HCT116 (cell line): ENCODE data around the gene IGSF21. TPM values are rescaled to one million over a fixed set of nuclear protein-coding genes. Genes with fewer than 3 reads are reported as not detected.

ENCODE experiments used
- ATAC-seq: fragments of 200-7000 bp; cut with Tn5 transposase; 2 replicates; pipeline ENCODE4 v1.9.1; 2020; ENCODE audit warnings: mild to moderate bottlenecking, moderate library complexity
- BruUV-seq: library from RNA; stranded (reverse); fragments of 400-500 nt; replicated peaks from 2 replicates; lab custom pipeline; 2021; lab: Mats Ljungman, UMichigan
- CTCF ChIA-PET: fragments of 300-600 bp; sonication (Branson Sonifier 250); formaldehyde crosslinking; loops from one replicate; lab custom pipeline; 2021; ENCODE audit warnings: antibody characterized with exemption; lab: Charles Lee
- POLR2A ChIA-PET: fragments of 300-600, 350-600 bp; sonication (Branson Sonifier 250); formaldehyde crosslinking; loops from one replicate; lab custom pipeline; 2021; ENCODE audit warnings: antibody characterized with exemption; lab: Charles Lee
- RAD21 ChIA-PET, 2 experiments: fragments of 300-600 bp; sonication (Branson Sonifier 250); formaldehyde crosslinking; loops; one replicate each; lab custom pipeline; 2023; ENCODE audit warnings: low total read pairs in 2 of 2; ENCODE audit not compliant: uncharacterized antibody in 2 of 2, unreplicated experiment in 2 of 2, low non-redundant PET in 1 of 2; lab: Charles Lee
- DNase-seq: peaks from one replicate; pipeline ENCODE4 v3.0.0-alpha.2; 2010; ENCODE audit warnings: low read depth, low spot score
- H2AFZ ChIP-seq: fragments of 200-600 bp; shearing (Covaris generic), sonication (generic); 2 replicates; pipeline ENCODE4 v1.6.1; 2017; ENCODE audit warnings: low read depth, mixed run types, mixed read lengths, antibody characterized with exemption, low read length; ENCODE audit not compliant: poor library complexity, severe bottlenecking
- H3K27ac ChIP-seq: 2 replicates; pipeline ENCODE4 v1.5.1; 2012; ENCODE audit warnings: low read depth, low read length
- H3K27me3 ChIP-seq: fragments of 200-600 bp; sonication (generic); 2 replicates; pipeline ENCODE4 v1.6.1; 2016; ENCODE audit warnings: mixed run types, low read length, mixed read lengths; ENCODE audit not compliant: insufficient read depth
- H3K36me3 ChIP-seq, 2 experiments: fragments of 200-500 bp in 1 of 2; fragments of 200-600 bp in 1 of 2; sonication (Bioruptor generic) in 1 of 2; sonication (generic) in 1 of 2; 2 replicates each; pipeline versions ENCODE4 v1.5.1 to v1.6.1; 2014 to 2016; ENCODE audit warnings: low read length in 2 of 2, inconsistent platforms in 1 of 2, mixed read lengths in 1 of 2, mixed run types in 1 of 2; ENCODE audit not compliant: insufficient read depth in 2 of 2, control insufficient read depth in 1 of 2
- H3K4me1 ChIP-seq, 2 experiments: fragments of 200-600 bp in 1 of 2; sonication (generic) in 1 of 2; 2 replicates each; pipeline versions ENCODE4 v1.5.1 to v1.6.1; 2012 to 2017; ENCODE audit warnings: low read length in 2 of 2, inconsistent platforms in 1 of 2, mild to moderate bottlenecking in 1 of 2, mixed read lengths in 1 of 2, mixed run types in 1 of 2, moderate library complexity in 1 of 2; ENCODE audit not compliant: insufficient read depth in 2 of 2, control insufficient read depth in 1 of 2
- H3K4me2 ChIP-seq: fragments of 200-600 bp; sonication (generic); 2 replicates; pipeline ENCODE4 v1.6.1; 2017; ENCODE audit warnings: mixed run types, low read length, mixed read lengths
- H3K4me3 ChIP-seq, 2 experiments: fragments of 200-600 bp in 1 of 2; sonication (generic) in 1 of 2; replicated peaks in 1 of 2; 2 replicates each; pipeline ENCODE4 v1.5.1; 2011 to 2016; ENCODE audit warnings: low read length in 2 of 2, control low read depth in 1 of 2, low read depth in 1 of 2, mild to moderate bottlenecking in 1 of 2, mixed read lengths in 1 of 2, mixed run types in 1 of 2
- H3K79me2 ChIP-seq: fragments of 200-600 bp; sonication (generic); 2 replicates; pipeline ENCODE4 v1.6.1; 2017; ENCODE audit warnings: mild to moderate bottlenecking, mixed run types, low read length, moderate library complexity, mixed read lengths; ENCODE audit not compliant: insufficient read depth
- H3K9ac ChIP-seq: fragments of 200-600 bp; sonication (generic); 2 replicates; pipeline ENCODE4 v1.6.1; 2016; ENCODE audit warnings: low read length, mixed read lengths
- H3K9me2 ChIP-seq: fragments of 200-600 bp; sonication (generic), shearing (Covaris generic); 2 replicates; pipeline ENCODE4 v1.6.1; 2017; ENCODE audit warnings: mixed run types, mild to moderate bottlenecking, moderate library complexity; ENCODE audit not compliant: insufficient read depth
- H3K9me3 ChIP-seq, 2 experiments: fragments of 200-500 bp in 1 of 2; fragments of 200-600 bp in 1 of 2; sonication (Bioruptor generic) in 1 of 2; sonication (generic) in 1 of 2; 2 replicates each; pipeline ENCODE4 v1.6.1; 2014 to 2017; ENCODE audit warnings: low read length in 2 of 2, mixed read lengths in 2 of 2, inconsistent platforms in 1 of 2, low read depth in 1 of 2, mild to moderate bottlenecking in 1 of 2, mixed run types in 1 of 2, moderate library complexity in 1 of 2; ENCODE audit not compliant: control insufficient read depth in 1 of 2, insufficient read depth in 1 of 2
- H4K20me1 ChIP-seq: fragments of 200-600 bp; sonication (generic), shearing (Covaris generic); 2 replicates; pipeline ENCODE4 v1.6.1; 2017; ENCODE audit warnings: mixed run types, mild to moderate bottlenecking, moderate library complexity; ENCODE audit not compliant: insufficient read depth
- EGR1 ChIP-seq: IDR thresholded peaks from 2 replicates; pipeline ENCODE4 v1.6.1; 2012; ENCODE audit warnings: low read depth
- ELF1 ChIP-seq: IDR thresholded peaks from 2 replicates; pipeline ENCODE4 v1.6.1; 2012; ENCODE audit warnings: low read depth, borderline replicate concordance
- EZH2 ChIP-seq: fragments of 200-600 bp; sonication (generic); IDR thresholded peaks from 2 replicates; pipeline ENCODE4 v1.6.1; 2017; ENCODE audit warnings: antibody characterized with exemption, mixed run types
- EZH2phosphoT487 ChIP-seq: fragments of 200-600 bp; IDR thresholded peaks from 2 replicates; pipeline ENCODE4 v1.6.1; 2018; ENCODE audit warnings: antibody characterized with exemption, borderline replicate concordance
- FOSL1 ChIP-seq: IDR thresholded peaks from 2 replicates; pipeline ENCODE4 v1.6.1; 2012; ENCODE audit warnings: low read depth
- POLR2AphosphoS5 ChIP-seq: IDR thresholded peaks from 2 replicates; pipeline ENCODE4 v1.6.1; 2011; ENCODE audit warnings: mild to moderate bottlenecking, low read depth, low read length, moderate library complexity
- SP1 ChIP-seq: IDR thresholded peaks from 2 replicates; pipeline ENCODE4 v1.6.1; 2012; ENCODE audit warnings: low read depth
- TCF7L2 ChIP-seq: IDR thresholded peaks from 2 replicates; pipeline ENCODE4 v1.7.0; 2011; ENCODE audit warnings: borderline replicate concordance, inconsistent platforms; ENCODE audit not compliant: insufficient read depth, insufficient read length; ENCODE audit errors: extremely low read depth
- YY1 ChIP-seq: IDR thresholded peaks from 2 replicates; pipeline ENCODE4 v1.6.1; 2011; ENCODE audit warnings: low read length, low read depth, moderate library complexity, mild to moderate bottlenecking; ENCODE audit not compliant: insufficient replicate concordance; ENCODE audit errors: extremely low read depth
- ZFX ChIP-seq: fragments of 450-650 bp; IDR thresholded peaks from 2 replicates; pipeline ENCODE4 v1.6.1; 2017
- ZNF274 ChIP-seq: fragments of 200-500 bp; sonication (Bioruptor generic); IDR thresholded peaks from 2 replicates; pipeline ENCODE4 v1.6.1; 2014; ENCODE audit warnings: mild to moderate bottlenecking, low read depth, low read length, inconsistent platforms
- intact Hi-C: fragments of 100-400 bp; cut with micrococcal nuclease; formaldehyde crosslinking; loops from 2 replicates; pipeline ENCODE4 v1.10.0; 2022
- total RNA-seq: library from RNA; stranded (reverse); gene quantifications from one replicate; pipeline ENCODE4 v1.2.1, GENCODE V29; 2021; ENCODE audit not compliant: unreplicated experiment
- TF ChIP-seq, protein P1 (sequence below), 3 experiments: fragments of 200-600 bp in 1 of 3; sonication (generic) in 1 of 3; IDR thresholded peaks in 2 of 3; conservative IDR thresholded peaks in 1 of 3; 2 replicates each; pipeline ENCODE4 v1.5.1; 2012 to 2017; ENCODE audit warnings: low read depth in 2 of 3, low read length in 2 of 3, antibody characterized with exemption in 1 of 3, borderline replicate concordance in 1 of 3, control low read depth in 1 of 3, mild to moderate bottlenecking in 1 of 3, mixed read lengths in 1 of 3, mixed run types in 1 of 3, moderate library complexity in 1 of 3; ENCODE audit not compliant: insufficient read depth in 1 of 3
- TF ChIP-seq, protein P2 (sequence below): IDR thresholded peaks from 2 replicates; pipeline ENCODE4 v1.6.1; 2012
- TF ChIP-seq, protein P3 (sequence below): IDR thresholded peaks from 2 replicates; pipeline ENCODE4 v1.6.1; 2012

The IGSF21 gene
- total RNA-seq, 1 experiment from 2014 or later: not detected

DNA sequence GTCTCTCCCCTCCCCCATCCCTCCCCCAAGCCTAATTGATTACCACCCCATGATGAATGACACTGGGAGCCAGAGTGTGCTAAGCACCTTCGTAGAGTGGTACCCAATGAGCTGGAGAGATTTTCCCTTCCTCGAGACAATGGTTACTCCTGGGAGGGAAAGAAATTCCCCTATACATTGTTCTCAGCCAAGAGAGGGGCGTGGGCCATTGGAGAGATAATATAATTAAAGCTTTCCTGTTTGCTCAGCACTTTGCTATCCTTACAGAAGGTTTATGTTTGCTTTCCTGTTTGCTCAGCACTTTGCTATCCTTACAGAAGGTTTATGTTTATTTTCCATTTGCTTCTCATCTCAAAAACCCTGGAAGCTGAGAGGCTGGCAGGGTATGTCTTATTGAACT is 247.0 kb downstream of the IGSF21 start (continued):
- no peak for TF ChIP-seq POLR2AphosphoS5
- TF ChIP-seq FOSL1: no peak
- no peak for TF ChIP-seq YY1
- TF ChIP-seq, protein P1, sequence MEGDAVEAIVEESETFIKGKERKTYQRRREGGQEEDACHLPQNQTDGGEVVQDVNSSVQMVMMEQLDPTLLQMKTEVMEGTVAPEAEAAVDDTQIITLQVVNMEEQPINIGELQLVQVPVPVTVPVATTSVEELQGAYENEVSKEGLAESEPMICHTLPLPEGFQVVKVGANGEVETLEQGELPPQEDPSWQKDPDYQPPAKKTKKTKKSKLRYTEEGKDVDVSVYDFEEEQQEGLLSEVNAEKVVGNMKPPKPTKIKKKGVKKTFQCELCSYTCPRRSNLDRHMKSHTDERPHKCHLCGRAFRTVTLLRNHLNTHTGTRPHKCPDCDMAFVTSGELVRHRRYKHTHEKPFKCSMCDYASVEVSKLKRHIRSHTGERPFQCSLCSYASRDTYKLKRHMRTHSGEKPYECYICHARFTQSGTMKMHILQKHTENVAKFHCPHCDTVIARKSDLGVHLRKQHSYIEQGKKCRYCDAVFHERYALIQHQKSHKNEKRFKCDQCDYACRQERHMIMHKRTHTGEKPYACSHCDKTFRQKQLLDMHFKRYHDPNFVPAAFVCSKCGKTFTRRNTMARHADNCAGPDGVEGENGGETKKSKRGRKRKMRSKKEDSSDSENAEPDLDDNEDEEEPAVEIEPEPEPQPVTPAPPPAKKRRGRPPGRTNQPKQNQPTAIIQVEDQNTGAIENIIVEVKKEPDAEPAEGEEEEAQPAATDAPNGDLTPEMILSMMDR (IDR thresholded peaks at IDR 0.05 in 2 of 3, conservative IDR thresholded peaks at IDR 0.05 in 1 of 3; ENCODE audit: borderline replicate concordance in 1 of 3, insufficient read depth in 1 of 3, low read depth in 2 of 3, low read length in 2 of 3): no peak
- no peak for TF ChIP-seq ZNF274
- TF ChIP-seq, protein P2, sequence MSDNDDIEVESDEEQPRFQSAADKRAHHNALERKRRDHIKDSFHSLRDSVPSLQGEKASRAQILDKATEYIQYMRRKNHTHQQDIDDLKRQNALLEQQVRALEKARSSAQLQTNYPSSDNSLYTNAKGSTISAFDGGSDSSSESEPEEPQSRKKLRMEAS: no peak
- TF ChIP-seq EZH2: no peak
- TF ChIP-seq ELF1: no peak
- no peak for TF ChIP-seq EGR1
- no peak for TF ChIP-seq TCF7L2
- TF ChIP-seq, protein P3, sequence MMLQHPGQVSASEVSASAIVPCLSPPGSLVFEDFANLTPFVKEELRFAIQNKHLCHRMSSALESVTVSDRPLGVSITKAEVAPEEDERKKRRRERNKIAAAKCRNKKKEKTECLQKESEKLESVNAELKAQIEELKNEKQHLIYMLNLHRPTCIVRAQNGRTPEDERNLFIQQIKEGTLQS: no peak
- TF ChIP-seq, all 23 proteins: peak for 0

DNA sequence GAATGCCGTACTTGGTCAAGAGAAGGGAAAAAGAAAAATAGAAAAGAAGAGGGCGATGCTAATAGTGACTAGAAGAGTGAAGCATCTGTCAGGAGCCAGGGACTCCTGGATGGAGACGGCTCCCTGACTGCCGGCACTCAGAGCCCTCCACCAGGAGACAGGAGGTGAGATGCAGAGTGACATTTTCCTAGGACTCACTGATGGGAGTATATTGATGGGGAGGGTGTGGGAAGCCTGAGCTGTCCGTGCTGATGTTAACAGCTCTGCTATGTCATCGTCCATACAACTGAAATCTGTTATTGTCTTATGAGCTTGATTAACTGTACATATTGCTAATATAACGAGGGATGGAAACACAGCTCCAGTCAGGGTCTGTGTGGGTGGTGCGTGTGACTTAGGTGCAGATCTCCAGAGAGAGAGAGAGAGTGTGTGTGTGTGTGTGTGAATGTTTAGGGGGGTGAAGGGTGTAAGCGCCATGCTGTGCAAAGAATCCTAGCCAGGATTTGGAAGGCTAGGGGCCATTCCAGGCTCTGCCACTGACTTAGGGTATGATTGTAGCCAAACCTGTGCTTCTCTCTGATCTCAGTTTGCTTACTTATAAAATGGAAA is 250.1 kb downstream of the IGSF21 start:
- Histone ChIP-seq H3K27ac (no peak overlapping the region), H4K20me1 (no peaks in the 10 kb centered on the region), H3K4me3 (no peak overlapping the region), H3K27me3 (peaks cover 50% of the 10 kb centered on the region), H3K4me2 (no peak overlapping the region), H3K4me1 (peaks cover 0 to 8% of the 10 kb centered on the region in 2 experiments; a peak in 2 of 4 replicates), H3K9ac (no peak overlapping the region), H3K9me2 (no peaks in the 10 kb centered on the region), H2AFZ (no peak overlapping the region), H3K9me3 (no peaks in the 10 kb centered on the region), H3K79me2 (no peaks in the 10 kb centered on the region), H3K36me3 (no peaks in the 10 kb centered on the region)
- RAD21 ChIA-PET: no interaction called here
- POLR2A ChIA-PET: no interaction called here
- intact Hi-C loops: no loop called here
- DNase-seq (no peak), ATAC-seq (no peak)
- CTCF ChIA-PET: interaction anchor here (1.1 kb wide), 1 partner anchor 9 kb away, joined by 3 read pairs; no protein-coding TSS in a partner anchor
- BruUV-seq: no TSS peak
- TF ChIP-seq SP1 (no peak), ZFX (no peak), EGR1 (no peak), YY1 (no peak), ZNF274 (no peak), EZH2phosphoT487 (no peak), POLR2AphosphoS5 (no peak)
- TF ChIP-seq, protein P2: no peak
- TF ChIP-seq, protein P3: no peak
- TF ChIP-seq, protein P1 (IDR thresholded peaks at IDR 0.05 in 2 of 3, conservative IDR thresholded peaks at IDR 0.05 in 1 of 3; ENCODE audit: borderline replicate concordance in 1 of 3, insufficient read depth in 1 of 3, low read depth in 2 of 3, low read length in 2 of 3): no peak
